ENCODE data around the gene USP30. TPM values are rescaled to one million over a fixed set of nuclear protein-coding genes. Genes with fewer than 3 reads are reported as not detected.

The USP30 gene
- total RNA-seq, 1 experiment from 2014 or later: 7.1 TPM

GRCh38 chr12:109130297-109131153 is 78.1 kb downstream of the USP30 start:
- no peak for DNase-seq (ENCODE audit: low read depth in 1 of 2, low spot score in 2 of 2)
- Histone ChIP-seq H3K4me1 (replicated peaks) (no peaks in the 10 kb centered on the region), H3K4me3 (no peak overlapping the region), H3K36me3 (no peaks in the 10 kb centered on the region), H3K9me3 (replicated peaks) (no peaks in the 10 kb centered on the region), H3K27ac (no peak overlapping the region), H3K27me3 (replicated peaks) (no peaks in the 10 kb centered on the region)

- H3K4me3 ChIP-seq: no peak overlapping the region
- H3K9me3 ChIP-seq (replicated peaks): no peaks in the 10 kb centered on the region
- no peaks in the 10 kb centered on the region for H3K4me1 ChIP-seq (replicated peaks)
- no peaks in the 10 kb centered on the region for H3K27me3 ChIP-seq (replicated peaks)
- no peak for DNase-seq (ENCODE audit: low read depth in 1 of 2, low spot score in 2 of 2)
- H3K36me3 ChIP-seq: no peaks in the 10 kb centered on the region
- H3K27ac ChIP-seq: no peak overlapping the region
Measured at GRCh38 chr12:109131154-109132050, 79.0 kb downstream of the USP30 start.

GRCh38 chr12:109134186-109134917 is 82.0 kb downstream of the USP30 start:
- Histone ChIP-seq H3K4me3 (no peak overlapping the region), H3K27me3 (replicated peaks) (no peaks in the 10 kb centered on the region), H3K9me3 (replicated peaks) (no peaks in the 10 kb centered on the region), H3K36me3 (no peaks in the 10 kb centered on the region), H3K4me1 (replicated peaks) (no peaks in the 10 kb centered on the region), H3K27ac (no peak overlapping the region)
- DNase-seq (ENCODE audit: low read depth in 1 of 2, low spot score in 2 of 2): no peak

GRCh38 chr12:109137055-109137454 is 84.7 kb downstream of the USP30 start:
- DNase-seq (ENCODE audit: low read depth in 1 of 2, low spot score in 2 of 2): no peak
- Histone ChIP-seq H3K4me1 (replicated peaks) (no peaks in the 10 kb centered on the region), H3K36me3 (no peaks in the 10 kb centered on the region), H3K9me3 (replicated peaks) (no peaks in the 10 kb centered on the region), H3K27ac (no peak overlapping the region), H3K4me3 (no peak overlapping the region), H3K27me3 (replicated peaks) (no peaks in the 10 kb centered on the region)

Other genes starting within 250 kb of the USP30 start
- gene SSH1, start 195.0 kb upstream of the USP30 start, total RNA-seq (2014; rRNA removed; shearing (Covaris generic)): 7.1 and 16.3 TPM in 2 replicates
- gene DAO, start 172.5 kb upstream of the USP30 start, total RNA-seq (2014; rRNA removed; shearing (Covaris generic)): not detected in 2 replicates
- not detected in 2 replicates for gene SVOP, start 31.5 kb upstream of the USP30 start, total RNA-seq (2014; rRNA removed; shearing (Covaris generic))
- 7.6 and 13.8 TPM in 2 replicates for gene ALKBH2, start 40.9 kb downstream of the USP30 start, total RNA-seq (2014; rRNA removed; shearing (Covaris generic))
- 30.4 and 30.5 TPM in 2 replicates for gene UNG, start 45.0 kb downstream of the USP30 start, total RNA-seq (2014; rRNA removed; shearing (Covaris generic))
- 1.2 and 2.9 TPM in 2 replicates for gene ACACB, start 64.0 kb downstream of the USP30 start, total RNA-seq (2014; rRNA removed; shearing (Covaris generic))